SK-N-SH treated with all-trans-retinoic acid at 6 μM for 48 hours (cell line): ENCODE measurements around the gene HNRNPC.

Source experiments
- CSDC2 ChIP-seq: fragments of 250-450 bp; sonication (Bioruptor Pico); IDR thresholded peaks from 2 replicates; pipeline ENCODE4 v1.5.0; 2020; ENCODE audit warnings: mild to moderate bottlenecking, moderate library complexity
- OSR1 ChIP-seq: fragments of 250-450 bp; sonication (Bioruptor Pico); IDR thresholded peaks from 2 replicates; pipeline ENCODE4 v1.8.0; 2022; ENCODE audit warnings: moderate library complexity, mild to moderate bottlenecking, inconsistent platforms
- PPARA ChIP-seq: fragments of 250-450 bp; sonication (Bioruptor Pico); IDR thresholded peaks from 2 replicates; pipeline ENCODE4 v1.5.0; 2020; ENCODE audit warnings: mild to moderate bottlenecking, borderline replicate concordance
- RARB ChIP-seq: fragments of 250-450 bp; sonication (Bioruptor Pico); IDR thresholded peaks from 2 replicates; pipeline ENCODE4 v1.8.0; 2021; ENCODE audit warnings: mild to moderate bottlenecking, moderate library complexity
- ZC3H10 ChIP-seq: fragments of 250-450 bp; sonication (Bioruptor Pico); IDR thresholded peaks from 2 replicates; pipeline ENCODE4 v1.5.1; 2021; ENCODE audit warnings: mild to moderate bottlenecking, moderate library complexity
- ZFP3 ChIP-seq: fragments of 250-450 bp; sonication (Bioruptor Pico); IDR thresholded peaks from 2 replicates; pipeline ENCODE4 v1.5.0; 2020; ENCODE audit warnings: mild to moderate bottlenecking, moderate library complexity
- TF ChIP-seq, protein P1 (sequence below): fragments of 250-450 bp; sonication (Bioruptor Pico); IDR thresholded peaks from 2 replicates; pipeline ENCODE4 v1.5.1; 2021; ENCODE audit warnings: mild to moderate bottlenecking, moderate library complexity

DNA sequence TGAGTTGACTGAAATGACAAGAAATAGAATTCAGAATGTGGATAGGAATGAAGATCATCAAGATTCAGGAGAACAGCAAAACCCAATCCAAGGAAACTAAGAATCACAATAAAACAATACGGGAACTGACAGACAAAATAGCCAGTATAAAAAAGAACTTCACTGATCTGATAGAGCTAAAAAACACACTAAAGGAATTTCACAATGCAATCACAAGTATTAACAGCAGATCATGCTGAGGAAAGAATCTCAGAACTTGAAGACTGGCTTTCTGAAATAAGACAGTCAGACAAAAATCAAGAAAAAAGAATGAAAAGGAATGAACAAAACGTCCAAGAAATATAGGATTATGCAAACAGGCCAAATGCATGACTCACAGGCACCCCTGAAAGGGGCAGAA, 98.1 kb downstream of the HNRNPC start:
- TF ChIP-seq PPARA (CRISPR knock-in tag) (no peak), OSR1 (CRISPR knock-in tag) (no peak), RARB (CRISPR knock-in tag) (no peak), ZC3H10 (no peak), ZFP3 (CRISPR knock-in tag) (no peak), CSDC2 (no peak)
- TF ChIP-seq, protein P1, sequence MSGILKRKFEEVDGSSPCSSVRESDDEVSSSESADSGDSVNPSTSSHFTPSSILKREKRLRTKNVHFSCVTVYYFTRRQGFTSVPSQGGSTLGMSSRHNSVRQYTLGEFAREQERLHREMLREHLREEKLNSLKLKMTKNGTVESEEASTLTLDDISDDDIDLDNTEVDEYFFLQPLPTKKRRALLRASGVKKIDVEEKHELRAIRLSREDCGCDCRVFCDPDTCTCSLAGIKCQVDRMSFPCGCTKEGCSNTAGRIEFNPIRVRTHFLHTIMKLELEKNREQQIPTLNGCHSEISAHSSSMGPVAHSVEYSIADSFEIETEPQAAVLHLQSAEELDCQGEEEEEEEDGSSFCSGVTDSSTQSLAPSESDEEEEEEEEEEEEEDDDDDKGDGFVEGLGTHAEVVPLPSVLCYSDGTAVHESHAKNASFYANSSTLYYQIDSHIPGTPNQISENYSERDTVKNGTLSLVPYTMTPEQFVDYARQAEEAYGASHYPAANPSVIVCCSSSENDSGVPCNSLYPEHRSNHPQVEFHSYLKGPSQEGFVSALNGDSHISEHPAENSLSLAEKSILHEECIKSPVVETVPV = no peak
